HG02943 (cell line): ENCODE measurements around the gene RAB40B.
"Not testable (repeated sequence)": the region's sequence is repeated elsewhere in the genome, so short reads cannot be mapped to it uniquely, and the experiment has no call there.

Experiments
- ATAC-seq: cut with Tn5 transposase; IDR thresholded peaks from one replicate; pipeline ENCODE4 v1.9.1; 2021; ENCODE audit warnings: mild to moderate bottlenecking, low read depth, moderate library complexity; ENCODE audit not compliant: unreplicated experiment

Gene RAB40B, protein sequence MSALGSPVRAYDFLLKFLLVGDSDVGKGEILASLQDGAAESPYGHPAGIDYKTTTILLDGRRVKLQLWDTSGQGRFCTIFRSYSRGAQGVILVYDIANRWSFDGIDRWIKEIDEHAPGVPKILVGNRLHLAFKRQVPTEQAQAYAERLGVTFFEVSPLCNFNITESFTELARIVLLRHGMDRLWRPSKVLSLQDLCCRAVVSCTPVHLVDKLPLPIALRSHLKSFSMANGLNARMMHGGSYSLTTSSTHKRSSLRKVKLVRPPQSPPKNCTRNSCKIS

DNA sequence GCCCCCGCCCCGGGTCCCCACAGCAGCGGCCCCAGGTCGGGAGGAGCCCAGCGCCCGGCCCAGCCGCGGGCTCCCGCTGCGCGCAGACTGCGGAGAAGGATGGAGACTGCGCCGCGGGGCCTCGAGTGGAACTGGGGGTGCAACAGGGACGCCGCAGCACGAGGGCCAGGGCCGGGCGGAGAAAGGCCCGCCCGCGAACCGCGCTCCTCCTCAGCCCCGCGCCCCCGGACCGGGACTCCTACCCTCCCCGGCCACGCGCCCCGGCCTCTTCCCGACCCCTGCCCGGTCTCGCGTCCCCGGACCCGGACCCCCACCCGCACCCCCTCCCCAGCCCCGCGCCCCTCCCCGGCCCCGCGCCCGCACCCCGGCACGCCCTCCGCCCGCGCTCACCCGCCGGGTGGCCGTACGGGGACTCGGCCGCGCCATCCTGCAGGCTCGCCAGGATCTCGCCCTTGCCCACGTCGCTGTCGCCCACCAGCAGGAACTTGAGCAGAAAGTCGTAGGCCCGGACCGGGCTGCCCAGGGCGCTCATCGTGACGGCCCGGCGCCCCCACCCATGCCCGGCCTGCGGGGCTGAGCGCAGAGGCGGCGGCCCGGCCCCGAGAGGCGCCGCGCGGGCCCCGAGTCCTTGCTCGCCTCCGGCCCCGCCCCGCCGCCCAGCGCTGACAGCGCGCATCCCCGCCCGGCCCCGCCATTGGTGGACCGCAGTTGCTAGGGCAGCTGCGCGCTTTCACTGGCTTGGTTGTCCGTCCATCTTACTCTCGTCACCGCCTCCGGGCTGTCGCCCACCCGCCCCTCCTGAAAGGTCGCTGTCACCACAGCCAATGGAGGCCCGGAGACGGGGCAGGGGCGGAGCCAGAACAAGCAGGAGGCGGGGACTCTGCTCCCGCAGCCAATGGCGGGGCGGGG lies at the start of gene RAB40B:
TSS of gene RAB40B (minus strand) at position 634 of the 909 bp plus-strand sequence. CDS start at position 532, 102 bp downstream.
- peak; percentile 98 for ATAC-seq

DNA sequence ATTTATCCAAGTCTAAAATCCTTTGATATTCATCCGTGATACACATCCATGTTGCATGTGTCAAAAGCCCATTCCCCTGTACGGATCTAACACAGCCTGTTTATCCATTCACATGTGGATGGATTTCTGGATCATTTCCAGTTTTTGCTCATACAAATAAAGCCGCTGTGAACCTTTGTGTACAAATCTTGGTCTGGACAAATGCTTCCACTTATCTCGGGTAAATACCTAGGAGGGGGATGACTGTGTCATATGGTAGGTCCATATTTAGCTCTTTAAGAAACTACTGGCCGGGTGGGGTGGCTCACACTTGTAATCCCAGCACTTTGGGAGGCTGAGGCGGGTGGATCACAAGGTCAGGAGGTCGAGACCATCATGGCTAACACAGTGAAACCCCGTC lies 47.0 kb upstream of the RAB40B start:
- ATAC-seq = no peak

DNA sequence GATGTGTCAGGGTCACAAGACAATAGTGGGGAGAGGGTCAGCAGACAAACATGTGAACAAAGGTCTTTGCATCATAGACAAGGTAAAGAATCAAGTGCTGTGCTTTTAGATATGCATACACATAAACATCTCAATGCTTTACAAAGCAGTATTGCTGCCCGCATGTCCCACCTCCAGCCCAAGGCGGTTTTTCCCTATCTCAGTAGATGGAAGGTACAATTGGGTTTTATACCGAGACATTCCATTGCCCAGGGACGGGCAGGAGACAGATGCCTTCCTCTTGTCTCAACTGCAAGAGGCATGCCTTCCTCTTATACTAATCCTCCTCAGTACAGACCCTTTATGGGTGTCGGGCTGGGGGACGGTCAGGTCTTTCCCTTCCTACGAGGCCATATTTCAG lies 46.2 kb upstream of the RAB40B start:
- not testable (repeated sequence) for ATAC-seq

DNA sequence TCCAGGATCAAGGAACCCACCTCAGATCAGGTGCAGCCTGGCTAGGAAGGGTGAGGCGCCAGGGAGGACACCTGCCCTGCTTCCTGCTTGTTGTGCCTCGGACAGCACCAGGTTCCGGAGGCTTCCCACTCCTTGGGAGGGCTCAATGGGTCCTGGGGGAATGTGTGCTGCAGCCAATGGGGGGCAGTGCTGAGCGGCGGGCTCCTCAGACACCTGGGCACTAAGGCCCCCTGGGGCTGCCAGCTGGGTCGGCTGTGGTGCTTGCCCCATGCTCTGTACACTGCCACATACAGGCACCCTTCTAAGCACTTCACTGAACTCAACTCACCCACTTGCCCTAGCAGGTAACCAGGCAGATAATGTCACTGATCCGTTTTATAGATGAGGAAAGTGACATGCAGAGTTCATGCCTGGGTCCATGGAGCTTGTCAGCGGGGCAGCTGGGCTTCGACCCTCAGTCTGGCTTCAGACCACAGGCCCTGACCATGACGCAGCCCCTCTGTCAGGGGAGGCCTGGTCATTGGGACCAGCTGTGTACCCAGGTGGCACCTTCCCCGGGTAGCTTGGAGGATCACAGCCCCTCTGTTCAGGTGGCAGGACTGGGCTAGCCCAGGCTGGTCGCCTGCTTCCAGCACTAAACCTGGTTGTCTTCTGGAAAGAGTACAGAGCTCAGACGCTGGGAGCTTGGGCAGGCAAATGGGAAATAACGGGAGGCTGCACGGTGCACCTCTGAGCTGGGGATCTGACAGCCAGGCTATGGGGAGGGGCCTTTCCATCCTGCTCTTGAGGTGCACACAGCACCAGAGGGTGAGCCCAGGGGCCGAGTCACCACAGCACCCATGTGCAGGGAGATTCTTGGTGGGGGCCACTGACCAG lies 45.1 kb upstream of the RAB40B start:
- ATAC-seq = no peak

DNA sequence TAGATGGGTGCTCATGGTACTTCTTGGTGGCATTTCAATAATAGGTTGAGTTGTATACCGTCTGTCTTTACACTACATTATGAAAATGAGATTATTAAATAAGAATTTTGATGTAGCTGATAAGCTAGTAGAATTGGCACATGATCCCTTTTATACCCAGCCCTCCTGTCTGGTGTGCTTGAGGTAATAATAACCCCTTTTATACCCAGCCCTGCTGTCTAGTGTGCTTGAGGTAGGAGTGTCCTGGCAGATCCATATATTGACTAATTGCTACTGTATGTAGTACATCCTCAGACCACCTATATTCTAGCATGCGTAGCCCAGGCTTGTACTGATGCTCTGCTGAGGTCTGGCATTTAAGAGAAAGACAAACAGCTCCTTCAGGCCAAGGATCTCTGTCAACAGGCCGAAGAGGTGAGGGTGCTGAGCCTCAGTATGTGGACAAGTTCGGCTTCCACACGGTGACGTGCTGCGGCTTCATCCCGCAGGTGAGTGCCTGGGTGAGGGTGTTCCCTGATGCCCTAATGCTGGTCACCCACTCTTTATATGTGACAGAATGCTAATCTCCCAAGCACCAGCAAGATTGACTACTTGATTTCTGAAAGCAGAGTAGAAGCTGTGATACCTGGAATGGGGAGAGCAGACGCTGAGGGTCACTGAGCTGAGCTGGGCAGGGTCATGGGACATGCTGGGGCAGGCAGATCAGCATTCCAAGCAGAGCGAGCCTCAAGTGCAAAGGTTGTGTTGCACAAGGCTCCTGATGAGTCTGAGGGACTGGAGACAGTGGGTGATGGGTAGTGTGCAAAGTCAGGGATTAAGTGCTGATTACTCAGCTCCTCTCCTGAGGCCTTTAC lies 42.6 kb upstream of the RAB40B start:
- no peak for ATAC-seq

DNA sequence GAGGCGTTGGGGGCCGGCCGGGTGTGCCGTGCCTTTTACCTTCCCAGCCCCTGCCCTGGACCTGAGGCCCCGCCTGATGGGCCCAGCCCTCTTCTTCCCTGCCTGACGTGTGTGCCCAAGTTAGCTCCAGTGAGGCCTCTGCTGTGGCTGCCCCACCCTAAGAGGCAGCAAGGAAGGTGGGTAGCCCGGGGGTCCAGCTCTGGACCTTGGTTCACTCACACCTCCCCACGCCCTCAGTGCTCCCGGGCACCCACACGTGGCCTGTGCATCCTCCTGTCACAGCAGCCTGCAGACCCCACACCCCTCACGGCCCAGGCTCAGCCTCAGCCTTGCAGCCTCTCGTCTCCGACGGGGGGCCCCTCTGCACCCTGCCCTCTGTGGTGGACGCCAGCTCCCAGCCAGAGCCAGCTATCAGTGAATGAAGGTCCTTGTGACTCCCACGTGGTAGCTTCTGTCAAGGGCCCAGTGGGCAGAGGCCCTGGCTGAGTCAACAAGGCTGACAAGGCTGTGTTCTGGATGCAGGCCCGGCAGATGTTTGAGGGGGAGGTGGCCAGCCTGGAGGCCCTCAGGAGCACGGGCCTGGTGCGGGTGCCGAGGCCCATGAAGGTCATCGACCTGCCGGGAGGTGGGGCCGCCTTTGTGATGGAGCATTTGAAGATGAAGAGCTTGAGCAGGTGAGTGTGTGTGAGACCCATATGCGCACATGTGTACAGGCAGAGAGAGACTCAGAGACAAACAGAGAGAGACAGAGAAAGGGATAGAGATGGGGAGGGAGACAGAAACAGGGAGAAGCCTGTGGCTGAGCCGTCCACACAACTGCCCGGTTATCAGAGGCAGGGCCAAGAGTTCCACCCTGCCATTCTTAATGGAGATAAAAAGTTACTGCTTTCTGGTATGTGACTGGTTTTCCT lies 39.7 kb upstream of the RAB40B start:
- ATAC-seq = no peak

DNA sequence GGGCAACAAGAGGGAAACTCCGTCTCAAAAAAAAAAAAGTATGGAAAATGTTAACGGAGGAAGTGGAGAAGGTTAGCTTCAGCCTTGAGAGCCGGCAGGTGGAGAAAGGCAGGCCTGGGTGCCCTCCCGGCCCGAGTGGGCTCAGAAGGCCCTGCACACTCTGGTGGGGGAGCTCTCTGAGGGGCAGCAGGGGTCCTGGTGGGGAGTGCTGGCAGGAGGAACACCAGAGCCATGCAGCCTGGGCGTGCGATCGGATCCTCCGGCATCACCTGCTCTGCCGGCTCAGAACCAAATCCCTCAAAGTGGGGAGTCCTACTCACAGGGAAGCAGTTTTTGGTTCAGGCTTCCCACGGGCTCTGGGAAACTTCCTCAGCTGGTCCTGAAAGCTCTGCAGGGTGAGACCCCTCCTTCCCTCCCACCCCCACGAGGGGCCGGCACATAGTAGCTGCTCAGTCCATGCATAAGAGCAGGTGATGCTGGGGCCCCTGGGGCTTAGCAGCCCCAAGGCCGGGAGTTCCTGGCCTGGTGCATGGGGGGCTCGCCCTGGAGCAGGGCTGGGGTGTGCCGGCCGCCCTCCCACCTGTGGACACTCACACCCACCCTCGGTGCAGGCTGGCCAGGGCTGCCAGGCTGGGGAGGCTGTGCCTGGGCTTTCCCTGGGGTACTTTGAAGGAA lies 38.1 kb upstream of the RAB40B start:
- no peak for ATAC-seq

DNA sequence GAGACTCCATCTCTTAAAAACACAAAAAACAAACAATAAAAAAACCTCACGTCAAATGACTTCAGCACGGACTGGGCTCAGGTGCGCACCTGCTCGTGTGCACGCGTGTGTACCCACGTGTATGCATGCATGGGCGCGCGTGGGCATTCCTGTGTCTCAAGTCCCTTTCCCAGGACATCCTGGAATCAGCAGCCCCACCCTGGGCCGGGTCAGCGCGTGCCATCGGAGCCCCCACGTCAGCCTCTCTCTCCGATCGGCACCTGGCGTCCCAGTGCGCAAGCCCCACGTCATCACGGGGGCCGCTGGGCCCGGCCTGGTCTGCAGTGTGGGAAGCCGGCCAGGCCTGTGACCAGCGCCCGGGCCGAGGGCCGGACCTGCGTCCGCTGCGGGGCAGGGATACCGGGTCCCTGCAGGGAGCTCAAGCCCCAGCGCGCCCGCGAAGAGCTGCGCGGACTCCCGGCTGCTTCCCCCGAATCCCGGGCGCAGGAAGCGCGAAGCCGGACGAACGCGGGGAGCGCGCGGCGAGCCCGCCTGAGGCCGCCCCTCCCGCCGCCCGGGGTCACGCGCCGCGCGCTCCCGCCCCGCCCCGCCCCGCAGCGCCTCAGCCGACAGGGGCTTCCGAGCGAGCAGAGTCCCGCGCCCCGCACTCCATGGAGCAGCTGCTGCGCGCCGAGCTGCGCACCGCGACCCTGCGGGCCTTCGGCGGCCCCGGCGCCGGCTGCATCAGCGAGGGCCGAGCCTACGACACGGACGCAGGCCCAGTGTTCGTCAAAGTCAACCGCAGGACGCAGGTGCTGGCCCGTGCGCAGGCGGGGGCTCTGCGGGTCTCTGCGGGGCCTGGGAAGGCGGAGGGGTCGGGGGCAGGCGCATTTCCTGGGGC lies 36.7 kb upstream of the RAB40B start, which contains the start of gene FN3K:
TSS of gene FN3K (plus strand) at position 629 of the 880 bp plus-strand sequence. CDS start at position 651, 22 bp downstream.
- ATAC-seq = no peak

DNA sequence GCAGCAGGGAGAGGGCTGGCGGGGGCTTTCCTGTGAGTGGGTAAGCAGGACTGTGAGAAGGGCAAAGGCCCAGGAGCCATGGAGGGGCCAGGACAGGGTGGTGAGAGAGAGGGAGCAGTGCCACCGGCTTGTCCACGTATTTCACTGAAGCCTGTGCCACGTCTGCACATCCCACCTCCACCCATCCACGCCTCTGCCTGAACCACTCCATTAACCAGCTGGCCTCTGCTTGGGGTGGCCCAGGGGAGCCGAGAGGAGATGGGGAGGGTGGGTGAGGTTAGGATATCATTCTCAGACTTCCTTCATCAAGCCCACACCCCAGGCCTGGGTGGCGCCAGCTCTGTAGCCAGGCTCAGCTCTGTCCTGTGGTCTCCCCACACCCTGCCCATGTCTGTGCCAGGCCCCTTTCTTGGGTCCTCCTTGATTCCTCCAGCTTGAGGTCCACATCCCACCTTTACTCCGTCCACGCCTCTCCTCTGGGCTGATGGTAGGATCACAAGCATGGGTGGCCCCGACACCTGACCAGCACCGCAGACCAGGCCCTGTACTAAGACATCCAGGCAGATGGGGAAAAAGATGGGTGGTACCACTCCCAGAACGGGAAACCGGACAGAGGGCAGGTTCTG lies 33.7 kb upstream of the RAB40B start:
- ATAC-seq = no peak

DNA sequence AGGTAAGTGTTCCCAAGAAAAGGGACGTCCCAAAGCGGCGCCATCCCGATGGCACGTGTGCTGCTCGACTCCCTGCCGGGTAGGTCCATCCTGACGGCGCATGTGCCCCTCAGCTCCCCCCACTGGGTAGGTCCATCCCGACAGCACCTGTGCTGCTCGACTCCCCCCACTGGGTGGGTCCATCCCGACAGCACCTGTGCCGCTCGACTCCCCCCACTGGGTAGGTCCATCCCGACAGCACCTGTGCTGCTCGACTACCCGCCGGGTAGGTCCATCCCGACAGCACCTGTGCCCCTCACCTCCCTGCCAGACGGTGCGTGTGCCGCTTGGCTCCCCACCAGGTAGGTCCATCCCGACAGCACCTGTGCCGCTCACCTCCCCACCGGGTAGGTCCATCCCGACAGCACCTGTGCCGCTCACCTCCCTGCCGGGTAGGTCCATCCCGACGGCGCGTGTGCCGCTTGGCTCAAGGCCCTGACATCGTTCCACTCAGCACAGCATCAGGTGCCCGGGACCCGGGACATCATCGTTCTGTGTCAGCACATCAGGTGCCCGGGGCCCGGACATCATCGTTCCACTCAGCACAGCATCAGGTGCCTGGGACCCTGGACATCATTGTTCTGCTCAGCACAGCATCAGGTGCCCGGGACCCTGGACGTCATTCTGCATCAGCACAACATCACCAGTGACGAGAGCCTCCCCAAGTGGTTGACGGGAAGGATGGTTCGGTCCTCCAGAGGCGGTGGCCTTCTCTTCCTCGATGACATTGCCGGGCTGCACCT lies 31.2 kb upstream of the RAB40B start:
- no peak for ATAC-seq

DNA sequence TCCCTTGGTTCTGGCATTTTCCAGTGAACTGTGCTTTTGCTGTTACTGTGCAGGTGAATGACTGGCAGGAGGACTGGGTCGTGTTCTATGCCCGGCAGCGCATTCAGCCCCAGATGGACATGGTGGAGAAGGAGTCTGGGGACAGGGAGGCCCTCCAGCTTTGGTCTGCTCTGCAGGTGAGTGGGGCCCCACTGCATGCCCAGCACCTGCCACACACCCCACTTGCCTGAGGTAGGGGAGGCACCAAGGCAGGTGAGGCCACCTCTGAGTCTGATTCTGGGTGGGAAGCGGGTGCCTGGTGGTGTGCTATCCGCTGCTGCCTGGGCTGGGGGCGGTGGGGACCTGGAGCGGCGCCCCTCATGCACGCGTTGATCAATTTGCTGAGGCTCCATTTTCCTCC lies 27.9 kb upstream of the RAB40B start:
- no peak for ATAC-seq

DNA sequence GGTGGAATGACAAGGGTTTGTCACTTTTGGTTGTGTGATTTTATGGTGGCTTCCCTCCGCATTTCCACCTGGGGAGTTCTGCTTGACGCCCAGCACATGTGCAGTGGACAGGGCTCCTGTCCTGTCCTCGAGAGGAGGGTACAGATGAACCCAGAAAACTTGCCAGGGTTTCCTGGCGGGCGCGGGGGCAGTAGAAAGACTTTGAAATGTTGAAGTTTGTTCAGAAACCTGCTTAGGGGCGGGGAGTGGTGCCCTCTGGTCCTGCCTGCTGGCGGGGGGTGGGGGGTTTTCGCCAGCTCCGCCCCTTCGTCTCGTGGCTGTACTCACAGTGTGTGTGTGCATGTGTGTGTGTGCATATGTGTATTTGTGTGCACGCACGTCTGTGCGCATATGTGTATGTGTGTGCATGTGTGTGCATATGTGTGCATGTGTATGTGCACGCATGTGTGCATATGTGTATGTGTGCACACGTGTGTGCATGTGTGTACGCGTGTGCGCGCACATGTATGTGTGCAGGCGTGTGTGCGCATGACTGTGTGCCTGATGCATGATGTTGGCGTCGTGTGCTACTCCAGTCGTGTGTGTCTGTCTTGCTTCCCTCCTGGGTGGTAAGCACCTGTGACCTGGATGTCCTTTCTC lies 24.8 kb upstream of the RAB40B start:
- no peak for ATAC-seq

DNA sequence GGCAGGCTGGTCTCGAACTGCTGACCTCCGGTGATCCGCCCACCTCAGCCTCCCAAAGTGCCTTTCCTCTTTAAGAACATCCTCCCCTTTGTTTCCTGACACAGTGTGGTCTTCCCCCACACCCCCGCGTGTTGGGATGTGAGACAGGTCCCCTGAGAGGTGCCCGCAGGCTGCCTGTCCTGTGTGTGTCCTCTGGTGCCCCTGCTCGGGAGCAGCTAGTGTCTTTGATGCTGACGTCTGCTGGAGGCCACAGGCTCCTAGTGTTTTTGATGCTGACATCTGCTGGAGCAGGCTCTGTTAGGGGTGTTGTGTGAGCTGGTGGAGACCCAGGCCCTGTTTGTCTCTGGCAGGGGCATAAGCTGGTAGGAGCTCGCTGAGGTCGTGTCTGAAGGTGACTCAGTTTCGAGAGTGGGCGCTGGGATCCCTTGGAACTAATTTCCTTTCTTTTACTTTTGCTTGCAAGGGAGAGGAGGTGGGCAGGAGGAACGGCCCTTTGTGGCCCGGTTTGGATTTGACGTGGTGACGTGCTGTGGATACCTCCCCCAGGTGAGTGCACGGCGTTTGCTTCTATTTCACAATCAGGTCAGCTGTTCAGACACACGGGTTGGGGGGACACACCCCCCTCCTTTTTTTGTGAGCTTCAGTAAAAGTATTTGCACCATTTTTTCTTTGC lies 24.0 kb upstream of the RAB40B start:
- no peak for ATAC-seq

DNA sequence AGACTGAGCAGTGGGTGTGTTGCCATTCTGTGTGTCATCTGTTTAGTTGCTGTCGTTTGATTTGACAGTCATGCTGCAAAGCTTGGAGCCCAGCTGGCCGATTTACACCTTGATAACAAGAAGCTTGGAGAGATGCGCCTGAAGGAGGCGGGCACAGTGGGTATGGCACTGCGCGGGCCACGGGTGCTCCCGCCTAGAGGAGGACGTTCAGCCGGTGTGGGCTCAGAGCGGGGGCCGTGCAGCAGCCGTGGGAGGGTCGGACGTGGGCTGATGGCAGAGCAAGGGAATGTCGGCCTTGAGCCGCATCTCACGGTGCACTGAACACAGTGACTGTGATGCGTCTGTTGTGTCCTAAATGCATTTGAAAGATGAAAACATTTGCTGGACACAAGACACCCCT lies 21.7 kb upstream of the RAB40B start:
- no peak for ATAC-seq
